Kasumi-1 (cell line): ENCODE measurements around the gene SARM1.

Source experiments
- DNase-seq, 2 experiments: peaks; one replicate each; lab custom pipeline; 2025; lab: John Stamatoyannopoulos, UW

SARM1 gene

DNA sequence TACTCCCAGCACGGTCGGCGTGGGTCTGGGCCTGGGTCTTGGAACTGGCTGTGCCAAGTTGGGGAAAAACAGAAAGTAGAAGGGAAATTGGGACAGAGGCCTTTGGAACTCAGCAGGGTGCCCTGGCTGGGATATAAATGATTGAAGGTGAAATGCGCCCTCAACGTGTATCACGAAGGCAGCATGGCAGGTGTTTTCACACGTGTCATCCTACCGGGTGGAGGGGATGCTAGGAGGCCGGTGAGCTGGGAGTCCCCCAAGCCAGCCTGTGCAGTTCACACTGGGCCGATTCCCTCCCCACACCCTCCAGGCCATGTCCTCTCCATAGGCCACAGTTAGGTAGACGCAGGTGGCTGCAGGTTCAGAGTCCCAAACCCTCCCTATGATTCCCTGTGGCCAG lies 30.0 kb upstream of the SARM1 start:
- DNase-seq = no peak

GRCh38 chr17:28342313-28342712 lies 29.2 kb upstream of the SARM1 start:
- no peak for DNase-seq

DNA sequence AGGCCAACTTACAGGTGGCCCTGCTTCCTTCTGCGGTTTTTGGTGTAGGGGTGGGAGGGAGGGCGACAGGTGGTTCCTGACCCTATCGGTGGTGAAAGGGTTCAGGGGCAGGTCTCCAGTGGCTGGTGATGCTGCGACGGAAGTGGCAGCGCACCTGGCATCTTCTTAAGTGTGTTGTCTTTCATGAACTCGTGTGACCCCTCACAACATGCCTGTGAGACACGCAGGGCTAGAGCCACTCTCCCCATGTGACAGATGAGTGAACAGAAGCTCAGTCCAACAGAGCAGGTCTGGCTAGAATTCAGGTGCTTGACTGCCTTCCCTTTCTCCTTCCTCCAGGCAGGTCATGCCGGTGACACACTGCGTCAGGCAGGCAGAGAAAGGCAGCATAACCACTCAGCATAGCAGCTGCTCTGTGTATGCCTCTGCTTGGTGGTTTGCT lies 28.0 kb upstream of the SARM1 start:
- no peak for DNase-seq

DNA sequence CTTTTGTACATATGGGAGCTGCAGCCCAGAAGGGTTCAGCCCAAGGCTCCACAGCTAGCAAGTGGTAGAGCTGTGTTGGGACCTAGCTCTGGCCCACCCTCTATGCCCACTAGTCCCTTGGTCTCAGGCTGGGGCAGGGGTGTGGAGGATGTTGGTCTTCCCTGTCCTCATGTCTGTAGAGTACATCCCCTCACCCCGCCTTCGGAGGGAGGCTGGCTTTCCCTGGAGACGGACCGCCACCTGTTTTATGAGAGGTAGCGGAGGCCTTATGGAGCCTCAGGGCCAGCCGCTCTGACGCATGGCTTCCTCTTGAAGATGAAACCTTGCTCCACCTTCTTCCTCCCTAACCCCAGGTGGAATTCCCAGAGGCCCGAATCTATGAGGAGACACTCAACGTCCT lies 27.5 kb upstream of the SARM1 start:
- no peak for DNase-seq

DNA sequence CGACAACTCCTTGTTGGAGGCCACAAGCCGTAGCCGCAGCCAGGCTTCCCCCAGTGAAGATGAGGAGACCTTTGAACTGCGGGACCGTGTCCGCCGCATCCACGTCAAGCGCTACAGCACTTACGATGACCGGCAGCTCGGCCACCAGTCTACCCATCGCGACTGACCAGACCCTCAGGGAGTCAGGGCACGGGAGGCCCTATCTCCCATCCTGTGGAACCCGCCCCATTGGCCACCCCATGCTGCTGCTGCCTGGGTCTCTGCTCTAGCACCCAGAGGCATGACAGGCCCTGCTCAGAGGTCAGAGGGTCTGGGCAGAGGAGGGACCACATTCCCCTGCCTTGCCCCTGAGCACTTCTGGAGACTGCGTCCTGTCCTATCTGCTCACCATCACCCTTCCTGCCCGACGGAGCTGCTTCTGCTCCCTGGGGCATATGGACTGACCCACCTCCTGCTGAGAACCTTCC lies 27.0 kb upstream of the SARM1 start:
- DNase-seq = no peak

GRCh38 chr17:28345419-28346198 lies 25.9 kb upstream of the SARM1 start:
- DNase-seq = no peak

- no peak for DNase-seq
Measured at GRCh38 chr17:28346199-28346580, 25.3 kb upstream of the SARM1 start.

DNA sequence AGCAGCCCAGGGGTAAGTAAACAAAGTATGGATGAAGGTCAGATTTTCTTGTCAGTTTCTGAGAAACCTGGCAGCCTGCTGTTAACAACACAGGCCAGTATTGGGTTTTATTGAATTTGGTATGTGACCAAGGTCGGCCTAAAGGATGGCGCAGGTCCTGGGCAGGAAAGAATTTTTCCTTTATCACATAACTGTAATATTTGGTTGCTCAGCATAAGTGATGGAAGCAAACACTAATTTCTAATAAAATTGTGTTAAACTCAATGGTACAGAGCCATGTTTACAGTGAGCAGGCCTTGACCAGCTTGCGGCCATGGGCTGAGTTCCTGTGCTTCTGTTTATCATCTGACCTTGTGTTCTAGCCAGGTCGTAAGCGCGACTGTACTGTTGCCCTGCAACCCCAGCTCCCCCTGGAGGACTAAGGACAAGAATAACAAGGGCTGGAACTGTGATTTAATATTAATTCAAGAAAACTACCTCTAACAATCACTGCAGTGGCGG lies 24.7 kb upstream of the SARM1 start:
- peak in 1 of 2 experiments; percentile 13 for DNase-seq

- DNase-seq = no peak
Measured at GRCh38 chr17:28347261-28347891, 24.1 kb upstream of the SARM1 start.

DNA sequence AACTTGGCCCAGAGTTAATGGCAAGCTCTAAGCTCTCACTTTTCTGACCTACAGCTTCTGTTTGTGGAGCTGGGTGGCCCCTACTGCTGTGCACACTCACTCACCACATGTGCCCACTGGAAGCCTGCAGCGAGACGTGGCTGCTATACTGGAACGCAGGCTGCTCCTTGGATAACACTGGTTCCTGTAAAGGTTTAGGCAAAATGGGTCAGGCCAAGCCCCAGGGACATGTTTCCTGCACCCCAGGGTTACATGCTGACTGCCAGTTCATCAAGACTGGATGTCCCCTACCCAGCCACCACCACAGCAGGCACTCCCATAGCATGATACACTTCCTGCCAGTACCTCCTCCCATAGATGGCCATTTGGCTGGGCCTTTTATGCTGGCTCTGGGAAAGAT lies 22.5 kb upstream of the SARM1 start:
- DNase-seq = no peak

GRCh38 chr17:28350271-28350670 lies 21.2 kb upstream of the SARM1 start:
- DNase-seq = no peak

GRCh38 chr17:28357061-28357900 lies 14.2 kb upstream of the SARM1 start, which contains the start of gene POLDIP2:
POLDIP2 (minus strand) TSS chr17:28357527; CDS start chr17:28357448, 79 bp downstream.
- DNase-seq = peak; percentile 87 to 93

- no peak for DNase-seq
Measured at GRCh38 chr17:28357901-28358197, 13.6 kb upstream of the SARM1 start.

DNA sequence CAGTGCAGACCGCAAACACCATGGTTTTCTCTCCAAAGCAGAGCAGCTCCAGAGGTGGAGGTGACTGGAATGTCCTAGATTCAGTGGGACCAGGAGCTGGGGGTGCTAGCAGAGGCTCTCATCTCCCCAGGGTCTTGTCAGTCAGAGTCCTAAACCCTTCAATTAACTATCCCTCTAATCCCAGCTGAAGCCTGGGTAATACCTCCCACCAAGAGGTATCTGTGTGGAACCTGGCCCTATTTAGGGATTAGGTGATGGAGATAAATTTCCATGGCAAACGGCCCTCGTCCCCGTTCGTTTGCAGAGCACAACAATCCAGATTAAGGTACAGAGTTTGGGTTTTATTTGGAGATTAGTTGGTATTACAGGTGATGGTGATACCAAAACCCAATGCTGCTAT lies 8.3 kb upstream of the SARM1 start:
- no peak for DNase-seq

GRCh38 chr17:28363776-28364650 lies 7.5 kb upstream of the SARM1 start:
- no peak for DNase-seq

- DNase-seq = no peak
Measured at GRCh38 chr17:28364665-28365363, 6.7 kb upstream of the SARM1 start, which contains the start of gene SEBOX. SEBOX (minus strand) TSS chr17:28365199; CDS start chr17:28365151, 48 bp downstream.

- DNase-seq = no peak
Measured at GRCh38 chr17:28365487-28365886, 6.0 kb upstream of the SARM1 start.

GRCh38 chr17:28366605-28367004 lies 4.9 kb upstream of the SARM1 start:
- DNase-seq = peak in 1 of 2 experiments; percentile 16

GRCh38 chr17:28367641-28368305 lies 3.7 kb upstream of the SARM1 start:
- no peak for DNase-seq

DNA sequence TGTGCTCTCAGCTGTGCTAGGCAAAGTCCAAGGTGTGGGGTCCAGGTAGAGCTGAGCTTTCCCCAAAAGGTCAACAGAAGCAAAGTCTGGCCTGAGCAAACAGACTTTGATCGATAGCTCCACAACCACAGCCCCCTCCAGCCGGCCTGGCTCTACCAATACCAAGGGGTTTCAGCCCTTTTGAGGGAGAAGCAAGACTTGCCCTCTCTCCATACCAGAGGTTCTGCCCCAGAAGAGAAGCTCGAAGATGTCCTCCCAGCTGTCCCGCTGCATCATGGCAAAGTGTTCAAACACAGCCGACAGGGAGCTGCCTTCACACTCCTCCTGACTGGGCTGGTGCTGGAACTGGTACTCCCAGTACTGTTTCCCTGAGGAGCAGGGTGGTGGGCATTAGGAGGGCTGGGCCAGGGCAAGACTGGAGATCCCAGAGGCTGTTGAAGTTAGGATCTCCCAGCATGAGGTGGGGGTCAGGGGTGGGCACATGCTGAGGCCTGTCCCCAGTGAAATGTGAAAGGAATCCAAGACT lies 3.1 kb upstream of the SARM1 start:
- no peak for DNase-seq
